ENCODE measurements around the gene TMEM100.
"Not testable (repeated sequence)": the region's sequence is repeated elsewhere in the genome, so short reads cannot be mapped to it uniquely, and the experiment has no call there.

The TMEM100 gene

DNA sequence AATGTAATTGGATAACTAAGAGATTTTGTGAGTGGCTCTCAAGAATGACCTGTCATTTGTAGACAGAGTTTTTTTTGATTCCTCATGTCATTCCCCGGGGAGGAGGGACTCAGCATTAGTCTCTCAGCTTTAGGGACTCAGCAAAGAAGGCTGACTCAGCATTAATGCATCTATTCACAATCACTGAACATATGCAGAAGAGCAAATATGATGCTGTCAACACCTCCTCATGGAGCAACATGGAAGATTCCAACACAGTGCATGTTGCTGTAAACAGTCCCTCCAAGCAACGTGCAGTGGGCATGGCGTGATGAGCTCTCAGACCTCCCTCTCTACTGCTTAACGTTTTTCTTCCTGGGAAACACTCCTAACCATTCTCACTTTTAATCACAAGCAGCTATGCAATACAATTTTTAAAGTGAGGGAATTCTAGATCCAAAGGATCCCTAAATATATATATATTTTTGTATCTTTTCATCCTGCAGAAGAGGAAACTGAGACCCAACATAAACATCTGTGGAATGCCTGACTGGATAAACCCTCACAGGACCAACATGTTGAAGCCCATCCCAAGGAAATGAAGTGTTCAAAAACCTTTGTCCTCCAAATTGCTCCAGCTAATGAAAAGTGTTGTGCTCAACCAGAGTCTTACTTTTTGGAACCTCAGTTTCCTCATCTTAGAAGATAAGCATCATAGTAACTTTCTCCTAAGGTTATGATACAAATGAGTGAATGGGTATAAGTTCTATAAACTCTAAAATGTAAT lies 38.9 kb downstream of the TMEM100 start:
- DNase-seq, result no peak

DNA sequence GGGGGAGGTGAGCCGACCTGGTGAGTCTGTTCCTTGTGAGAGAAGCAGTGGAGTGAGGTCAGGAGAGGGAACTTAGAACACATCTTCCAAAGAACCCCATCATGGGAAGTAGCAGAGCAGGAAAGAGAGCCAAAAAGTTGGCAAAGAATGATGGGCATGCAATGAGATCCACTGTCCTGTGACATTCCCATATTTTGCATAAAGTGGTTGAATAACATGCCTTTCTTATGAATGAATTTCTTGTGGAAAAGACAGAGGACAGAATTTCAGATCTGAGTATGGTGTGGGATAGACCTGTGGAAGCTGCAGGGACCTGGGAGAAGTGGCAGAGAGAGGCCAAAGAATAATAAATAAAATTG lies 41.3 kb downstream of the TMEM100 start:
- DNase-seq, result no peak

DNA sequence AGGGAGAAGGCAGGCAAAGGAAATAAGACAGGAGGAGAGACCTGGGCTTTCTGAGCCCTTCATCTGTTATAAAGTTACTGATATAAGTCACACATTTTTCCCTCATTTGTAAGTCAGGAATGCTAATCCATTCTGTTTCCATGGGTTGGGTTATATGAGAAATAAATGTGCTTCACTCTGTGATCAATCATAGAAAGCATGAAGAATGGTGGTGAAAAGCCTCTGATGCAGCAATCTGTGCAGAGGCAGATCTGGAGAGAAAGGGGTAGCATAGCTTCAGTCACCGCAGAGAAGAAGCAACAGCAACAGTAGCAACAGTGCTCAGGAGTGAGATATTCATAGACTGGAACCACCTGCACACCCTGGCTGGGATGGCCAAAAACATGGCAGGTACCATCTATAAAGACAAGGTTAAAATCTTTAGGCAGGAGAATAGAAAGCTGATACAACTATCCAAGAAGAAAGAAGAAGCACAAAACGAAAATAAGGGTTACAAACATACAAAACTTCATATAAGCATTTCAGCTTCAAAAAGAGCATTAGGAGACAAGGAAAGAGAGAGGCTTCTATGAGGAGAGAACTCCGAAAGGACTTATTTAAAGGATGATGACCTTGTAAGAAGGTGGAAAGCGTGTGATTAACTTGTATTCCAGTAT lies 41.9 kb downstream of the TMEM100 start:
- DNase-seq, result no peak

DNA sequence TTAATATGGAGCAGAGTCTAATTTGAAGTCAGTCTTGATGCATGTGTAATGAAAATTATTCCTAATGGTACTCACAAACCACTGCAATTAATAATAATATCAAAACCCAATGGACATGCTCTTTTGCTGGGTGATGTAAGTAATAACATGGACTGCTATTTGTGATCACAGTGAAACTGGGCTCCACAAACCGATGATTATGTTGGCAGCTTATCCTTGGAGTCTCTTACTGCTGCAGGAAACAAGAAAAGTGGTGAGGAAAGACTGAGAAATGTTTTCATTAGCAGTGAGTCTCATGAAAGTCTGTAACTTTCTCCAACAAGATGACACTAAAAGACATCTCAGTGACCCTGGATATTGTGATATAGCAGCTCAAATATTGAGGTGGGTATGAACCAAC lies 45.2 kb downstream of the TMEM100 start:
- DNase-seq, result no peak

DNA sequence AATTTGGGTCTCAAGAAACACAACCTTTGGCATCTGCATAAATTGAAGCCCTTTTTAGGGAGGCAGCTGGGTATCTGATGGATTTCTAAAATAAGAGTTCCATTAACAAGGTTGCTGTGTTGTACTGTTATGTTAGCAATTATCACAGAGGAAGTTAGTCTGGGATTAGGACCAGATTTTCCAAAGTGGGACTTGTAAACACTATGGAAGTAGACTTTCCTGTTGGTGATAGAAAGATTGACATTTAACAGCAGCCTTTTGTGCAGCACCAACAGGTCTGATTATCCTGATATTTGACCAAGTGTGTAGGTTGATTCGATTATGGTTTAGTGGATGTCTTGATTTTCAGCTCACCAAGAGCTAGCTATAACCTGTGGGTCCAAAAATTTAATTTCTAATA lies 46.4 kb downstream of the TMEM100 start:
- DNase-seq, result no peak

DNA sequence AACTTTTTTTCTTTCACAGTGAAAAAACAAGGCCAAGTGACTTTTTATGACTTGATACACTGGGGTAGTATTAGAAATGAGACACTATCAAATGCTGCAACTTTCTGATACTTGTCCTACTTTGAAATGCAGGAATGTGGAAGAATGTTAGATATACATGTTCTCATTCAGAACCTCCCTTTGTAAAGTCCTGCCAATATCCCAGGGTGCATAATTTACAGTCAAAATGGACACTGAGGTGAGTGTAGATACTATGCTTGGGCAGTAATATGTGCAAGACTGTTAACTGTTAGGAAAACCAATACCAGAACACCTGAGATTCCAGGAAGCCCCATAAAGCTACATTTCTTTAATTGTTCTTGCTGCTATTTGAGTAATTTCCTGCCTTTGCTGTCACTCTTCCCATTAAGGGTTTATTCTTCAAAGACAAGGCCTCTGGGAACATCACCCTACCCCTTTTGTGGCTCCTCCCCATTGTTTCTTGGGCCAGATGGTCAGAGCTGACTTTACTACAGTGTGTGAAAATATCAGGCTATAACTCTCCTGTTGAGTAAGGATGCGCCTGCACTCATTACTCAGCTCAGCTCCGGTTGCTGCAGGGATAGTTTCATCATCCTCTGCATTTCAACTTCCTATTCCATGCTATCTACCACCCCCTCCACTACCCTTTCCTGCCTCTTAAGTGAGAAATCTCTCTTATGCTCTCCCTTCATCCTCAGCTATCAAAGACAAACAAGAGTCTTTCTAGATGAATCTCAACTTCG lies 48.7 kb downstream of the TMEM100 start:
- no peak for DNase-seq

DNA sequence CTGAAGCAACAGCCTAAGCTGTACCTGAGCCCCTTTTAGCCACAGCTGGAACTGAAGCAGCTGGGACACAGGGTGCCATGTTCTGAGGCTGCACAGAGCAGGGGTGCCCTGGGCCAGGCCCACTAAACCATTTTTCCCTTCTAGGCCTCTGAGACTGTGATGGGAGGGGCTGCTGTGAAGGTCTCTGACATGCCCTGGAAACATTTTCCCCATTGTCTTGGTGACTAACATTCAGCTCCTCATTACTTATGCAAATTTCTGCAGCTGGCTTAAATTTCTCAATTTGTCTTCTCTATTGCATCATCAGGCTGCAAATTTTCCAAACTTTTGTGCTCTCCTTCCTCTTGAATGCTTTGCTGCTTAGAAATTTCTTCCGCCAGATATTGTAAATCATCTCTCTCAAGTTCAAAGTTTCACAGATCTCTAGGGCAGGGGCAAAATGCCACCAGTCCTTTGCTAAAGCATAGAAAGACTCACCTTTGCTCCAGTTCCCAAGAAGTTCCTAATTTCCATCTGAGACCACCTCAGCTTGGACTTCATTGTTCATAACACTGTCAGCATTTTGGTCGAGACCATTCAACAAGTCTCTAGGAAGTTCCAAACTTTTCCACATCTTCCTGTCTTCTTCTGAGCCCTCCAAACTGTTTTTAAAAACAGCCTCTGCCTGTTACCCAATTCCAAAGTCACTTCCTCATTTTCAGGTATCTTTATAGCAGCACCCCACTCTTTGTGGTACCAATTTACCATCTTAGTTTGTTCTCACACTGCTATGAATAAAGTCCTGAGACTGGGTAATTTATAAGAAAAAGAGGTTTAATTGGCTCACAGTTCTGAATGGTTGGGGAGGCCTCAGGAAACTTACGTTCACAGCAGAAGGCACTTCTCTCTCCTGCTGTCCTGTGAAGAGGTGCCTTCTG lies 49.8 kb downstream of the TMEM100 start:
- DNase-seq, result no peak

DNA sequence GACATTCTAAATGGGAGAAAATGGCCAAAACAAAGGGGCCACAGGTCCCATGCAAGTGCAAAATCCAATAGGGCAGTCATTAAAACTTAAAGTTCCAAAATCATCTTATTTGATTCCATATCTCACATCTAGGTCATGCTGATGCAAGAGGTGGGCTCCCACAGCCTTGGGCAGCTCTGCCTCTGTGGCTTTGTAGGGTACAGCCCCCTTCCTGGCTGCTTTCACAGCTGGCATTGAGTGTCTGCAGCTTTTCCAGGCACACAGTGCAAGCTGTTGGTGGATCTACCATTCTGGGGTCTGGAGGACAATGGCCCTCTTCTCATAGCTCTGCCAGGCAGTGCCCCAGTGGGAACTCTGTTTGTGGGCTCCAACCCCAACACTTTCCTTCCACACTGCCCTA lies 50.7 kb downstream of the TMEM100 start:
- DNase-seq, result not testable (repeated sequence)
